HFF-Myc (cell line): ENCODE data around the gene SERINC2.
"Not testable (repeated sequence)": the region's sequence is repeated elsewhere in the genome, so short reads cannot be mapped to it uniquely, and the experiment has no call there.

Experiments
- DNase-seq: peaks from one replicate; pipeline ENCODE4 v3.0.0-alpha.2; 2011; ENCODE audit warnings: low read depth; ENCODE audit errors: extremely low read depth
- H3K4me3 ChIP-seq: replicated peaks from 2 replicates; pipeline ENCODE4 v1.5.1; 2011; ENCODE audit warnings: low read depth, mild to moderate bottlenecking, control low read depth, low read length
- CTCF ChIP-seq: IDR thresholded peaks from 2 replicates; pipeline ENCODE4 v1.5.1; 2012; ENCODE audit warnings: mild to moderate bottlenecking, low read depth, low read length, control low read depth; ENCODE audit errors: missing control alignments

Gene SERINC2

GRCh38 chr1:31383967-31384366, 29.0 kb upstream of the SERINC2 start:
- no peak for DNase-seq
- TF ChIP-seq CTCF: no peak
- no peak overlapping the region for H3K4me3 ChIP-seq

- H3K4me3 ChIP-seq, DNase-seq: not testable (repeated sequence)
Measured at GRCh38 chr1:31386576-31387243, 26.3 kb upstream of the SERINC2 start.

GRCh38 chr1:31387612-31388011, 25.4 kb upstream of the SERINC2 start:
- no peak overlapping the region for H3K4me3 ChIP-seq
- no peak for DNase-seq
- no peak for TF ChIP-seq CTCF

- H3K4me3 ChIP-seq: no peak overlapping the region
- DNase-seq: no peak
- TF ChIP-seq CTCF: no peak
Measured at GRCh38 chr1:31389616-31390015, 23.4 kb upstream of the SERINC2 start.

- TF ChIP-seq CTCF: no peak
- no peak overlapping the region for H3K4me3 ChIP-seq
- no peak for DNase-seq
Measured at GRCh38 chr1:31390071-31390470, 22.9 kb upstream of the SERINC2 start.

GRCh38 chr1:31393463-31393862, 19.6 kb upstream of the SERINC2 start:
- H3K4me3 ChIP-seq: no peak overlapping the region
- no peak for TF ChIP-seq CTCF

GRCh38 chr1:31394584-31395193, 18.3 kb upstream of the SERINC2 start:
- TF ChIP-seq CTCF: peak; percentile 89
- H3K4me3 ChIP-seq: no peak overlapping the region
- no peak for DNase-seq

More at GRCh38 chr1:31393463-31393862, 19.6 kb upstream of the SERINC2 start:
- DNase-seq: no peak
